Measurements from ENCODE around the gene IGFBP2. TPM values are rescaled to one million over a fixed set of nuclear protein-coding genes. Genes with fewer than 3 reads are reported as not detected.

The IGFBP2 gene
- total RNA-seq, 1 experiment from 2014 or later = 54.8 TPM

DNA sequence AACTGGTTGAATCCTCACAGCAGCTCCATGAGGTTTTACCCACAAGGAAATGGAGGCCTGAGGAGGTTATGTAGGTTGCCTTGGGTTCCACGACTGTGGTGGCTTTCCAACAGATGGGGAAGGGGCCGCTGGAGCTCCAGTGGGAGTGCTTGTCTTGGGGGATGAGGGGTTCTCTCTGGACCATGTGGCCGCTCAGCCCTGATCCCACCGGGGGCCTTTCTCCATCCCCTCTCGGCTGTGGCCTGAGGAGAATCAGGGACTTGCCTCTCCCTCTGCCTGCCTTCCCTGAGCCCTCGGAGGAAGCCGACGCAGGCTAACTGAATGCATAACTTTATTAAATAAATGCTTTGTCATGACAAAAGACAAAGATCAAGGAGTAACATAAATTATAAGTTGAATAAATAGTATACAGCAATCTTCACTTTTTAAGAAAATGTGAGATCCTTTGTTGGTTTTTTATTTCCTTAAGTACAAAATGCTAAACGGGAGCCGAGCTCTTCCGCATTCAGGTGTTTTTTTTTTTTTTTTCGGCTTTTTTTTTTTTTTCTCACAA lies 38.6 kb downstream of the IGFBP2 start:
- Histone ChIP-seq H3K4me3 (ENCODE audit: low read depth in 2 of 2, low read length in 2 of 2) (no peak overlapping the region), H3K36me3 (ENCODE audit: control insufficient read depth, insufficient read depth, low read length) (no peaks in the 10 kb centered on the region), H3K27ac (ENCODE audit: low read length) (no peak overlapping the region), H3K4me1 (ENCODE audit: control insufficient read depth, insufficient read depth, low read length) (no peaks in the 10 kb centered on the region), H3K9me3 (ENCODE audit: control insufficient read depth, insufficient read depth, low read depth, low read length) (no peaks in the 10 kb centered on the region), H3K27me3 (ENCODE audit: control insufficient read depth, insufficient read depth, low read length) (peaks cover 3% of the 10 kb centered on the region; the same call in 1 of the 2 replicates)
- intact Hi-C loops (cut with micrococcal nuclease; ENCODE audit: unreplicated experiment) = no loop called here
- in situ Hi-C loops (cut with HindIII; ENCODE audit: low pct_unique_long_range_greater_than_20kb, low sequenced_read_pairs) = no loop called here
- no peak for DNase-seq (ENCODE audit: low read depth, low spot score)
- POLR2A ChIA-PET = no interaction called here
- CTCF ChIA-PET = no interaction called here
- no TSS peak for BruUV-seq (replicated peaks)
- TF ChIP-seq REST (IDR thresholded peaks at IDR 0.05; ENCODE audit: insufficient read depth in 1 of 2, low read depth in 2 of 2, low read length in 1 of 2) (no peak), CTCF (IDR thresholded peaks at IDR 0.05) (no peak), SIN3A (IDR thresholded peaks at IDR 0.05; ENCODE audit: borderline replicate concordance, insufficient read depth, low read depth, low read length) (no peak), TCF7L2 (IDR thresholded peaks at IDR 0.05; ENCODE audit: low read depth, low read length) (no peak), POLR2AphosphoS5 (IDR thresholded peaks at IDR 0.05; ENCODE audit: low read depth, low read length) (no peak)
- no peak for ATAC-seq

- Histone ChIP-seq H3K27me3 (ENCODE audit: control insufficient read depth, insufficient read depth, low read length) (peaks cover 3% of the 10 kb centered on the region; the same call in 1 of the 2 replicates), H3K4me1 (ENCODE audit: control insufficient read depth, insufficient read depth, low read length) (no peaks in the 10 kb centered on the region), H3K36me3 (ENCODE audit: control insufficient read depth, insufficient read depth, low read length) (no peaks in the 10 kb centered on the region), H3K9me3 (ENCODE audit: control insufficient read depth, insufficient read depth, low read depth, low read length) (no peaks in the 10 kb centered on the region), H3K27ac (ENCODE audit: low read length) (no peak overlapping the region), H3K4me3 (ENCODE audit: low read depth in 2 of 2, low read length in 2 of 2) (no peak overlapping the region)
- in situ Hi-C loops (cut with HindIII; ENCODE audit: low pct_unique_long_range_greater_than_20kb, low sequenced_read_pairs) = no loop called here
- ChIA-PET POLR2A (no interaction called here), CTCF (no interaction called here)
- no peak for ATAC-seq
- TF ChIP-seq POLR2AphosphoS5 (IDR thresholded peaks at IDR 0.05; ENCODE audit: low read depth, low read length) (no peak), REST (IDR thresholded peaks at IDR 0.05; ENCODE audit: insufficient read depth in 1 of 2, low read depth in 2 of 2, low read length in 1 of 2) (no peak), SIN3A (IDR thresholded peaks at IDR 0.05; ENCODE audit: borderline replicate concordance, insufficient read depth, low read depth, low read length) (no peak), TCF7L2 (IDR thresholded peaks at IDR 0.05; ENCODE audit: low read depth, low read length) (no peak), CTCF (IDR thresholded peaks at IDR 0.05) (no peak)
- BruUV-seq (replicated peaks) = no TSS peak
- no peak for DNase-seq (ENCODE audit: low read depth, low spot score)
- intact Hi-C loops (cut with micrococcal nuclease; ENCODE audit: unreplicated experiment) = no loop called here
These were observed 39.2 kb downstream of the IGFBP2 start for GRCh38 chr2:216672466-216672865.
